B cell (primary cell): ENCODE data around the gene ZBTB6. TPM values are rescaled to one million over a fixed set of nuclear protein-coding genes. Genes with fewer than 3 reads are reported as not detected.

Experiments used
- ATAC-seq: fragments of 200-7000 bp; cut with Tn5 transposase; one replicate; pipeline ENCODE4 v1.10.0; 2021; ENCODE audit warnings: low read depth, mild to moderate bottlenecking, moderate number of reproducible peaks, moderate library complexity
- CTCF ChIA-PET: fragments of 350-600 bp; sonication (Branson Sonifier 250); formaldehyde crosslinking; loops from one replicate; lab custom pipeline; 2021; ENCODE audit warnings: antibody characterized with exemption, inconsistent platforms; lab: Charles Lee
- POLR2A ChIA-PET: fragments of 350-600 bp; sonication (Branson Sonifier 250); formaldehyde crosslinking; loops from one replicate; lab custom pipeline; 2021; ENCODE audit warnings: antibody characterized with exemption; lab: Charles Lee
- DNase-seq: peaks from one replicate; pipeline ENCODE4 v3.0.0; 2013
- H2AFZ ChIP-seq: 2 replicates; pipeline ENCODE4 v1.6.1; 2012; ENCODE audit warnings: mild to moderate bottlenecking, low read depth, low read length; ENCODE audit not compliant: insufficient read depth, poor library complexity, severe bottlenecking
- H3K27ac ChIP-seq, 2 donors: 1 replicate in 1 of 2; 2 replicates in 1 of 2; pipeline ENCODE4 v1.5.1; 2012 to 2013; ENCODE audit warnings: low read length in 2 of 2, mild to moderate bottlenecking in 2 of 2, moderate library complexity in 1 of 2
- H3K27me3 ChIP-seq, 4 experiments: fragments of 200-600 bp in 1 of 4; sonication (generic) in 1 of 4; replicated peaks in 1 of 4; 1 replicate in 2 of 4; 2 replicates in 2 of 4; pipeline versions ENCODE4 v1.6.1 to v1.7.0; 2013 to 2016; ENCODE audit warnings: low read length in 3 of 4, mild to moderate bottlenecking in 2 of 4, mixed read lengths in 1 of 4, moderate library complexity in 1 of 4; ENCODE audit not compliant: insufficient read depth in 4 of 4, control insufficient read depth in 3 of 4; ENCODE audit errors: control extremely low read depth in 1 of 4
- H3K36me3 ChIP-seq, 2 experiments: replicated peaks in 1 of 2; 1 replicate in 1 of 2; 2 replicates in 1 of 2; pipeline versions ENCODE4 v1.6.1 to v1.7.1; 2013; ENCODE audit warnings: low read length in 1 of 2; ENCODE audit not compliant: insufficient read depth in 2 of 2, control insufficient read depth in 1 of 2; ENCODE audit errors: control extremely low read depth in 1 of 2, extremely low read depth in 1 of 2
- H3K4me1 ChIP-seq, 2 donors: fragments of 200-600 bp in 1 of 2; sonication (generic) in 1 of 2; 1 replicate in 1 of 2; 2 replicates in 1 of 2; pipeline versions ENCODE4 v1.5.1 to v1.6.1; 2013 to 2017; ENCODE audit warnings: low read length in 2 of 2; ENCODE audit not compliant: control insufficient read depth in 2 of 2, insufficient read depth in 2 of 2
- H3K4me2 ChIP-seq: replicated peaks from 2 replicates; pipeline ENCODE3; 2012; ENCODE audit warnings: mild to moderate bottlenecking, low read depth, low read length; ENCODE audit not compliant: poor library complexity, severe bottlenecking
- H3K4me3 ChIP-seq, 5 experiments: fragments of 200-600 bp in 1 of 5; sonication (generic) in 1 of 5; 1 replicate in 3 of 5; 2 replicates in 2 of 5; pipeline versions ENCODE4 v1.5.1 to v1.7.0; 2011 to 2016; ENCODE audit warnings: low read length in 4 of 5, mild to moderate bottlenecking in 4 of 5, low read depth in 2 of 5, control low read depth in 1 of 5, moderate library complexity in 1 of 5; ENCODE audit not compliant: insufficient read depth in 1 of 5; ENCODE audit errors: control extremely low read depth in 1 of 5, extremely low read depth in 1 of 5
- H3K79me2 ChIP-seq: fragments of 200-600 bp; sonication (generic); one replicate; pipeline ENCODE4 v1.6.0; 2016; ENCODE audit warnings: low read length; ENCODE audit not compliant: control insufficient read depth, insufficient read depth
- H3K9ac ChIP-seq: fragments of 200-600 bp; sonication (generic); 2 replicates; pipeline ENCODE4 v1.6.1; 2017; ENCODE audit warnings: mild to moderate bottlenecking, low read length, moderate library complexity
- H3K9me3 ChIP-seq, 3 donors: one replicate each; pipeline versions ENCODE4 v1.6.1 to v1.7.1; 2013; ENCODE audit warnings: low read length in 2 of 3; ENCODE audit not compliant: control insufficient read depth in 2 of 3, insufficient read depth in 1 of 3; ENCODE audit errors: control extremely low read depth in 1 of 3
- H4K20me1 ChIP-seq: 2 replicates; pipeline ENCODE4 v1.6.0; 2012; ENCODE audit warnings: mild to moderate bottlenecking, low read length; ENCODE audit not compliant: insufficient read depth, control insufficient read depth, poor library complexity, severe bottlenecking
- H3K27ac Mint-ChIP-seq: one replicate; pipeline ENCODE4 v1.8.0; 2021; ENCODE audit warnings: mixed read lengths
- H3K27me3 Mint-ChIP-seq: one replicate; pipeline ENCODE4 v1.8.0; 2021; ENCODE audit warnings: mixed read lengths
- H3K4me1 Mint-ChIP-seq: one replicate; pipeline ENCODE4 v1.8.0; 2021; ENCODE audit warnings: mixed read lengths
- H3K4me3 Mint-ChIP-seq: one replicate; pipeline ENCODE4 v1.8.0; 2021; ENCODE audit warnings: mixed read lengths
- H3K9me3 Mint-ChIP-seq: one replicate; pipeline ENCODE4 v1.8.0; 2022; ENCODE audit warnings: mixed read lengths; ENCODE audit not compliant: insufficient read depth
- EZH2 ChIP-seq: IDR thresholded peaks from 2 replicates; pipeline ENCODE4 v1.6.1; 2012; ENCODE audit warnings: borderline replicate concordance, low read depth, mild to moderate bottlenecking, moderate library complexity, low read length; ENCODE audit not compliant: insufficient read depth, poor library complexity, severe bottlenecking
- WGBS: methylation state at CpG from one replicate; pipeline ENCODE4 v1.1.5; 2013; ENCODE audit warnings: missing lambda C conversion rate; ENCODE audit not compliant: insufficient coverage; 5-methylcytosine and 5-hydroxymethylcytosine counted together
- intact Hi-C: fragments of 100-400 bp; cut with micrococcal nuclease; formaldehyde crosslinking; loops from one replicate; pipeline ENCODE4 v1.10.0; 2022
- polyA plus RNA-seq: library from polyadenylated mRNA; depleted of rRNA; stranded (reverse); fragments of >200 nt; gene quantifications from 2 replicates; pipeline ENCODE4 v1.2.3, GENCODE V29; 2012
- total RNA-seq, 2 donors: library from RNA; stranded (reverse); fragments of 120-200 nt in 1 of 2; gene quantifications; 1 replicate in 1 of 2; 2 replicates in 1 of 2; pipeline versions ENCODE4 v1.2.3 to v1.2.4, GENCODE V29; 2013 to 2022
- TF ChIP-seq, protein P1 (sequence below): fragments of 200-600 bp; IDR thresholded peaks from one replicate; pipeline ENCODE4 v1.8.0; 2022; ENCODE audit warnings: antibody characterized with exemption, mild to moderate bottlenecking

Gene ZBTB6
- total and polyA plus RNA-seq, 2 donors (not counting 1 experiment from before 2014, with no cell fraction given), result 1.3 to 19.9 TPM

DNA sequence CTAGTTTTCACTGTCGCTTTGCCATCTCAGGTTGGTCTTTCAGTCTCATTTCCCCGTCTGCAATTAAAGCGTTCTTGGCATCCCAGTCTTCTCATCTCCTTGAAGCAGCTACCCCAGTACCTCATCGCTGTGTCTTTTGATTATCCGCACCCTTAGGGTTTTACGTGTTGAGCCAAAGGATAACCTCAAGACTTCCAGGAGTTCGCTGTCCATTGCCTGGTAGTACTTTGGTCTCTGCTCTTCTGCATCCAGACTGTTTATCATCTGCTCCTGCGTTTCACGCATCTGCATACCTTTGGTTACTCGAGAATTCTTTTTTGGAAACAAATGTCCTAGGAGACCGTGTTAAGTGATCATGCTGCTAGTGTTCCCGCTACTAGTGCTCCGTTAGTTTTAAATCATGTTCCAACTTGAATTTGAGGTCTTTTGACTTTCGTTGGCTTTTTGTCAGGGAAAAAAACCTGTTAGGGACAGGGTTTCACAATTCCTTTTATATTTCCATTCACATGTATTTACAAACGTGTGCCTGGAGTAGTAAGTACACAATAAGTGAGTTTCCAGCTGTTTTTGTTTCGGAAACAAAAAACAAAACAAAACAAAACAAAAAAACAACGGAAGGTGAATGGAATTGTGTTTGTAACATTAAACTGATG lies 28.6 kb upstream of the ZBTB6 start:
- peaks cover 37% of the 10 kb centered on the region for H3K4me1 Mint-ChIP-seq
- H3K79me2 ChIP-seq, result peaks cover 86% of the 10 kb centered on the region
- peak overlapping the region; percentile 88 for H3K9ac ChIP-seq
- 5% methylated on average over 11 of the region's 17 CpGs for WGBS
- ATAC-seq (no peak), DNase-seq (no peak)
- intact Hi-C loops, result loop anchor here (10.0 kb wide), 1 partner anchor 677 kb away; the partner anchor contains the start of genes MRRF and RBM18
- no peaks in the 10 kb centered on the region for H3K9me3 Mint-ChIP-seq
- no peaks in the 10 kb centered on the region for H3K27me3 Mint-ChIP-seq
- TF ChIP-seq, protein P1, sequence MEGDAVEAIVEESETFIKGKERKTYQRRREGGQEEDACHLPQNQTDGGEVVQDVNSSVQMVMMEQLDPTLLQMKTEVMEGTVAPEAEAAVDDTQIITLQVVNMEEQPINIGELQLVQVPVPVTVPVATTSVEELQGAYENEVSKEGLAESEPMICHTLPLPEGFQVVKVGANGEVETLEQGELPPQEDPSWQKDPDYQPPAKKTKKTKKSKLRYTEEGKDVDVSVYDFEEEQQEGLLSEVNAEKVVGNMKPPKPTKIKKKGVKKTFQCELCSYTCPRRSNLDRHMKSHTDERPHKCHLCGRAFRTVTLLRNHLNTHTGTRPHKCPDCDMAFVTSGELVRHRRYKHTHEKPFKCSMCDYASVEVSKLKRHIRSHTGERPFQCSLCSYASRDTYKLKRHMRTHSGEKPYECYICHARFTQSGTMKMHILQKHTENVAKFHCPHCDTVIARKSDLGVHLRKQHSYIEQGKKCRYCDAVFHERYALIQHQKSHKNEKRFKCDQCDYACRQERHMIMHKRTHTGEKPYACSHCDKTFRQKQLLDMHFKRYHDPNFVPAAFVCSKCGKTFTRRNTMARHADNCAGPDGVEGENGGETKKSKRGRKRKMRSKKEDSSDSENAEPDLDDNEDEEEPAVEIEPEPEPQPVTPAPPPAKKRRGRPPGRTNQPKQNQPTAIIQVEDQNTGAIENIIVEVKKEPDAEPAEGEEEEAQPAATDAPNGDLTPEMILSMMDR, result no peak
- no peak for TF ChIP-seq EZH2
- H3K4me3 Mint-ChIP-seq, result peak overlapping the region; percentile 89
- ChIA-PET CTCF (interaction anchor here (0.6 to 2.2 kb wide), 5 partner anchors 10 to 1835 kb away, joined by 3 to 10 read pairs (median 7); partner anchors contain the start of genes RC3H2, ZBTB26 and ZBTB6), POLR2A (interaction anchor here (0.6 to 1.8 kb wide), 7 partner anchors 11 to 1828 kb away, joined by 3 to 34 read pairs (median 10); partner anchors contain the start of genes PDCL, RC3H2, ZBTB26 and ZBTB6)
- peak overlapping the region; percentile 75 to 85 (median 83) for H3K4me3 ChIP-seq
- H3K9me3 ChIP-seq, result no peaks in the 10 kb centered on the region
- H3K36me3 ChIP-seq, result peaks cover 0 to 4% of the 10 kb centered on the region in 2 experiments
- peak overlapping the region; percentile 77 to 91 for H3K27ac ChIP-seq
- H3K4me2 ChIP-seq, result peak overlapping the region; percentile 94
- no peaks in the 10 kb centered on the region for H3K27me3 ChIP-seq
- H3K27ac Mint-ChIP-seq, result peak overlapping the region; percentile 81
- H2AFZ ChIP-seq, result peak overlapping the region; percentile 80
- peaks cover 16 to 17% of the 10 kb centered on the region in 2 donors for H3K4me1 ChIP-seq
- H4K20me1 ChIP-seq, result peaks cover 28% of the 10 kb centered on the region
